C4-2B (cell line): Measurements from ENCODE around the gene ADSS2.

Source experiments
- CTCF ChIP-seq: fragments of 450-650 bp; conservative IDR thresholded peaks from 2 replicates; pipeline ENCODE4 v1.5.1; 2017; ENCODE audit warnings: mild to moderate bottlenecking
- ZFX ChIP-seq: fragments of 450-650 bp; IDR thresholded peaks from 2 replicates; pipeline ENCODE4 v1.6.1; 2017

GRCh38 chr1:244436336-244437085 is 15.2 kb downstream of the ADSS2 start:
- TF ChIP-seq CTCF (no peak), ZFX (no peak)
